GM13976 (cell line): ENCODE results near the gene ABHD14A.

Experiments
- DNase-seq: peaks from one replicate; pipeline ENCODE4 v3.0.0; 2012; ENCODE audit warnings: low spot score
- CTCF ChIP-seq: IDR thresholded peaks from 2 replicates; pipeline ENCODE4 v1.5.1; 2012; ENCODE audit warnings: borderline replicate concordance, mild to moderate bottlenecking; ENCODE audit not compliant: insufficient read depth; ENCODE audit errors: extremely low read depth, missing control alignments, control extremely low read depth
- in situ Hi-C: fragments of 300-500 bp; cut with MboI; formaldehyde crosslinking; loops from one replicate; pipeline ENCODE4 v1.12.0; 2022; ENCODE audit warnings: low sequenced_read_pairs, mixed read lengths, inconsistent platforms; ENCODE audit not compliant: unreplicated experiment

The ABHD14A gene

DNA sequence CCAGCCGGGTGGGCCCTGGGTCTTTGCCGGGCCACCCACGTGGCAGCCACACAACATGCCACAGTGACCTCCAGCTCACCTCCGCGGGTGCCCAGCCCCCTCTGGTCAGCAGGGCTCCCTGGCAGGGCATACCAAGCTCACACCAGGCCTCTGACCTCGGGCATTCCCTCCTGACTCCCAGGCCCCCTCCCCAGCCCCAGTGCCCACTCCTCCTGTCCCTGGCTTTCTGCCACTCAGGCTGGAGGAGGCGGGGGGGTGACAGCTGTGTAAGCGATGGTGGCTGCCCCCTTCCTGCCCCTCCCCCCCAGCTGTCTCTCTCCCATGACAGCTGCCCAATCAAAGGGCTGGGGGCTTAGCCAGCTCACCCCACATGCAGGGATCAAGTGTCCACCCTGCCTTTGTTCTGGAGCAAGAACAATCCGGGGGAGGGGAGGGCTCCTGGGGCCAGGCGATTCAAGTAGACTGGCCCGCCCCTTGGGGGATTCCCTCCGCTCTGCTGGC, 10.9 kb upstream of the ABHD14A start:
- DNase-seq: no peak
- in situ Hi-C loops: no loop called here
- no peak for TF ChIP-seq CTCF

- in situ Hi-C loops: no loop called here
- no peak for DNase-seq
- TF ChIP-seq CTCF: no peak
These were observed 10.3 kb upstream of the ABHD14A start for GRCh38 chr3:51964521-51964920.

DNA sequence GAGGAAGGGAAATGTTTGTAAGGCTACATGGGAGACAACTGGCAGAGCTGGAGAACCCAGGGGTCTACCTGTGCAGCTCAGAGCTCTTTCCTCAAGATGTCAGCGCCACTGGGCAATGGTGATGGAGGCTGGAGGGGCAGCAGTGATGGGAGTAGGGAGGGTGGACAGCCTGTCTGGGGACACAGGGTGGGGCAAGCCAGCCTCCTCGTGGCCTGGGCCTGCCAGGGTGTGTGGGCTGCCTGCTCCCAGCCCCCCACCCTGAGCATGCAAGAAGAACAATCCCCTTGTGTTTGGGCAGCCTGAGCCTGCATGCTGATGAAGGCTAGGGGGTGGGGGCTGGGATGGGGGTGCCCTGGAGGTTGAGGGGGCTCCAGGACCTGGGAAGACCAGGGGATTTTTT, 8.8 kb upstream of the ABHD14A start:
- TF ChIP-seq CTCF: no peak
- no peak for DNase-seq
- in situ Hi-C loops: no loop called here

GRCh38 chr3:51966486-51966885, 8.4 kb upstream of the ABHD14A start:
- no peak for DNase-seq
- in situ Hi-C loops: no loop called here
- no peak for TF ChIP-seq CTCF

GRCh38 chr3:51966922-51967383, 7.9 kb upstream of the ABHD14A start:
- DNase-seq: no peak
- TF ChIP-seq CTCF: no peak
- in situ Hi-C loops: no loop called here

- TF ChIP-seq CTCF: no peak
- in situ Hi-C loops: no loop called here
- peak; percentile 77 for DNase-seq
These were observed 7.3 kb upstream of the ABHD14A start, which contains the start of gene PCBP4 for GRCh38 chr3:51967384-51968169. PCBP4 (minus strand) TSS chr3:51967454; CDS start chr3:51961240, 6,214 bp downstream.
